ENCODE results near the gene MNS1.
"Not testable (repeated sequence)": the region's sequence is repeated elsewhere in the genome, so short reads cannot be mapped to it uniquely, and the experiment has no call there.

DNA sequence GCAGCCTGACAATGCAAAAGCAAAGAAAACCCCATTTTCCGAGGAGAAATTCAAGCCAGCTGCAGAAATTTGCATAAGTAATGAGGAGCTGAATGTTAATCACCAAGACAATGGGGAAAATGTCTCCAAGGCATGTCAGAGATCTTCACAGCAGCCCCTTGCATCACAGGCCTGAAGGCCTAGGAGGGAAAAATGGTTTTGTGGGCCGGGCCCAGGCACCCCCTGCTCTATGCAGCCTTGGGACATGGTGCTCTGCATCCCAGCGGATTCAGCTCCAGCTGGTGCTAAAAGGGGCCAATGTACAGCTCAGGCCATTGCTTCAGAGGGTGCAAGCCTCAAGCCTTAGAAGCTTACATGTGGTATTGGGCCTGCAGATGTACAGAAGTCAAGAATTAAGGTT is 20.5 kb upstream of the MNS1 start:
- TF ChIP-seq, protein P1, sequence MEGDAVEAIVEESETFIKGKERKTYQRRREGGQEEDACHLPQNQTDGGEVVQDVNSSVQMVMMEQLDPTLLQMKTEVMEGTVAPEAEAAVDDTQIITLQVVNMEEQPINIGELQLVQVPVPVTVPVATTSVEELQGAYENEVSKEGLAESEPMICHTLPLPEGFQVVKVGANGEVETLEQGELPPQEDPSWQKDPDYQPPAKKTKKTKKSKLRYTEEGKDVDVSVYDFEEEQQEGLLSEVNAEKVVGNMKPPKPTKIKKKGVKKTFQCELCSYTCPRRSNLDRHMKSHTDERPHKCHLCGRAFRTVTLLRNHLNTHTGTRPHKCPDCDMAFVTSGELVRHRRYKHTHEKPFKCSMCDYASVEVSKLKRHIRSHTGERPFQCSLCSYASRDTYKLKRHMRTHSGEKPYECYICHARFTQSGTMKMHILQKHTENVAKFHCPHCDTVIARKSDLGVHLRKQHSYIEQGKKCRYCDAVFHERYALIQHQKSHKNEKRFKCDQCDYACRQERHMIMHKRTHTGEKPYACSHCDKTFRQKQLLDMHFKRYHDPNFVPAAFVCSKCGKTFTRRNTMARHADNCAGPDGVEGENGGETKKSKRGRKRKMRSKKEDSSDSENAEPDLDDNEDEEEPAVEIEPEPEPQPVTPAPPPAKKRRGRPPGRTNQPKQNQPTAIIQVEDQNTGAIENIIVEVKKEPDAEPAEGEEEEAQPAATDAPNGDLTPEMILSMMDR (optimal IDR thresholded peaks at IDR 0.05 in 1 of 3, IDR thresholded peaks at IDR 0.05 in 1 of 3, conservative IDR thresholded peaks at IDR 0.05 in 1 of 3; ENCODE audit: extremely low read depth in 1 of 3, insufficient read depth in 2 of 3, low read length in 3 of 3), result not testable (repeated sequence)
- TF ChIP-seq EZH2 (IDR thresholded peaks at IDR 0.05; ENCODE audit: low read length), result not testable (repeated sequence)
